Panc1 (cell line): Measurements from ENCODE around the gene KIAA1217.

Experiments used
- CTCF ChIP-seq: fragments of 450-650 bp; IDR thresholded peaks from 2 replicates; pipeline ENCODE4 v1.5.1; 2017; ENCODE audit warnings: mild to moderate bottlenecking
- POLR2AphosphoS5 ChIP-seq: IDR thresholded peaks from 2 replicates; pipeline ENCODE4 v1.6.1; 2012; ENCODE audit warnings: mild to moderate bottlenecking, low read depth, low read length, moderate library complexity
- SIN3A ChIP-seq: IDR thresholded peaks from 2 replicates; pipeline ENCODE4 v1.6.1; 2012; ENCODE audit warnings: low read depth, mild to moderate bottlenecking, low read length, moderate library complexity, borderline replicate concordance; ENCODE audit not compliant: insufficient read depth
- TCF7L2 ChIP-seq: IDR thresholded peaks from 2 replicates; pipeline ENCODE4 v1.6.1; 2011; ENCODE audit warnings: mild to moderate bottlenecking, low read depth, low read length, inconsistent platforms

- no peak for TF ChIP-seq CTCF
- no peak for TF ChIP-seq POLR2AphosphoS5
- no peak for TF ChIP-seq TCF7L2
- TF ChIP-seq SIN3A = no peak
These were observed 205.7 kb downstream of the KIAA1217 start for GRCh38 chr10:24414597-24414996.
